WERI-Rb-1 (cell line): Measurements from ENCODE around the gene ERVK3-1.

Experiments used
- DNase-seq: peaks from one replicate; pipeline ENCODE4 v3.0.0-alpha.2; 2020
- H3K27ac ChIP-seq: fragments of 250-450 bp; sonication (Bioruptor Pico); 2 replicates; pipeline ENCODE4 v1.5.1; 2020; ENCODE audit warnings: mild to moderate bottlenecking, moderate library complexity
- H3K27me3 ChIP-seq: fragments of 250-450 bp; sonication (Bioruptor Pico); 2 replicates; pipeline ENCODE4 v1.5.1; 2021; ENCODE audit warnings: mild to moderate bottlenecking, low read depth, moderate library complexity; ENCODE audit not compliant: insufficient read depth, severe bottlenecking
- H3K36me3 ChIP-seq: fragments of 250-450 bp; sonication (Bioruptor Pico); 2 replicates; pipeline ENCODE4 v1.5.1; 2020; ENCODE audit warnings: mild to moderate bottlenecking, moderate library complexity
- H3K4me3 ChIP-seq: 2 replicates; pipeline ENCODE4 v1.5.1; 2011; ENCODE audit warnings: low read depth, mild to moderate bottlenecking, control low read depth, low read length
- H3K9me3 ChIP-seq: fragments of 250-450 bp; sonication (Bioruptor Pico); 2 replicates; pipeline ENCODE4 v1.5.1; 2021; ENCODE audit warnings: mild to moderate bottlenecking, moderate library complexity; ENCODE audit not compliant: severe bottlenecking
- TF ChIP-seq, protein P1 (sequence below): IDR thresholded peaks from 2 replicates; pipeline ENCODE4 v1.5.1; 2011; ENCODE audit warnings: low read depth, mild to moderate bottlenecking, control low read depth, inconsistent platforms, low read length

The ERVK3-1 gene

DNA sequence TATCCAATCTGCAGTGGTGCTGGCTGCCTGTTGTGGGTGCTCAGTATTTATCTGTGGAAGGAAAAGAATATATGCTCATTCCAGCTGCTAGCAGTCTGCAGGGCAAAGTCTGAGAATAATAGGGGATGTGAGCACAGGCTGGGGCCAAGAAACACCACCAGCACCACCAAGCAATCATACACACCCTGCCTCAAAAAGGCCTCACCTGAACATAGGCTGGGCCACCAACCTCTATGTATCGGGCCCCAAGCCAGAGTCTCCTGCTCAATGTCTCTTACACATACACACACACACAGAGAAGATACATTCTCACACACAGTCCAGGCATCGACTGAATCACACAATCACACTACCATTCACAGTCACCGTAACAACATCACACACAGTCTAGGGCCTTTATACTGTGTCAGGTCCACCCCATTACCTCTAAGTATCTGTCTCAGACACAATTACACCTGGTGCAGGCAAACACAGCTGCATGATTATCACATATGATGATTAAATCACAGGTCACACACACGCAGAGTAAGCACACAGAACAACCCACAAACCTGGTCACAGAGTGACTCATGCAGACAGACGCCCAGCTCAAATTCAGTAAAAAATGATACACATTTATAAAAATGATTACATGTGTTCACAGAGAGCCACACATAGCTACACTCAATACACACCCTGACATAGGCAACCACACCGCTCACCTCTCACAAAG, 20.3 kb downstream of the ERVK3-1 start:
- Histone ChIP-seq H3K9me3 (no peaks in the 10 kb centered on the region), H3K27me3 (no peaks in the 10 kb centered on the region), H3K27ac (no peak overlapping the region), H3K4me3 (peak overlapping the region; percentile 96; the same call in 1 of the 2 replicates), H3K36me3 (peaks cover 11% of the 10 kb centered on the region)
- TF ChIP-seq, protein P1, sequence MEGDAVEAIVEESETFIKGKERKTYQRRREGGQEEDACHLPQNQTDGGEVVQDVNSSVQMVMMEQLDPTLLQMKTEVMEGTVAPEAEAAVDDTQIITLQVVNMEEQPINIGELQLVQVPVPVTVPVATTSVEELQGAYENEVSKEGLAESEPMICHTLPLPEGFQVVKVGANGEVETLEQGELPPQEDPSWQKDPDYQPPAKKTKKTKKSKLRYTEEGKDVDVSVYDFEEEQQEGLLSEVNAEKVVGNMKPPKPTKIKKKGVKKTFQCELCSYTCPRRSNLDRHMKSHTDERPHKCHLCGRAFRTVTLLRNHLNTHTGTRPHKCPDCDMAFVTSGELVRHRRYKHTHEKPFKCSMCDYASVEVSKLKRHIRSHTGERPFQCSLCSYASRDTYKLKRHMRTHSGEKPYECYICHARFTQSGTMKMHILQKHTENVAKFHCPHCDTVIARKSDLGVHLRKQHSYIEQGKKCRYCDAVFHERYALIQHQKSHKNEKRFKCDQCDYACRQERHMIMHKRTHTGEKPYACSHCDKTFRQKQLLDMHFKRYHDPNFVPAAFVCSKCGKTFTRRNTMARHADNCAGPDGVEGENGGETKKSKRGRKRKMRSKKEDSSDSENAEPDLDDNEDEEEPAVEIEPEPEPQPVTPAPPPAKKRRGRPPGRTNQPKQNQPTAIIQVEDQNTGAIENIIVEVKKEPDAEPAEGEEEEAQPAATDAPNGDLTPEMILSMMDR: no peak
- DNase-seq: no peak

DNA sequence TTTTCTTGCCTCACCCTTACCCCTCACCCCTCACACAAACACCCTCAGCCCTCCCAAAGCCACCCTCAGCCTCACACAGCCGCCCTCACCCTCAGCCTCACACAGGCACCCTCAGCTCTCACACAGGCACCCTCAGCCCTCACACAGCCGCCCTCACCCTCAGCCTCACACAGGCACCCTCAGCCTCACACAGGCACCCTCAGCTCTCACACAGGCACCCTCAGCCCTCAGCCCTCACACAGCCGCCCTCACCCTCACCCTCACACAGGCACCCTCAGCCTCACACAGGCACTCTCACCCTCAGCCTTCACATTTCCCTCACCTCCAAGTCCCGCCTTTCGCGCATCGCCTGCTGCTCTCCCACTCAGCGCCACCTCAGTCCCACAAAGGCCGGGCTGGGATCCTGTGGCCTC, 21.3 kb downstream of the ERVK3-1 start:
- Histone ChIP-seq H3K9me3 (no peaks in the 10 kb centered on the region), H3K27me3 (no peaks in the 10 kb centered on the region), H3K27ac (peak overlapping the region; percentile 82), H3K36me3 (peaks cover 11% of the 10 kb centered on the region), H3K4me3 (peak overlapping the region; percentile 96)
- TF ChIP-seq, protein P1: no peak
- DNase-seq: no peak

DNA sequence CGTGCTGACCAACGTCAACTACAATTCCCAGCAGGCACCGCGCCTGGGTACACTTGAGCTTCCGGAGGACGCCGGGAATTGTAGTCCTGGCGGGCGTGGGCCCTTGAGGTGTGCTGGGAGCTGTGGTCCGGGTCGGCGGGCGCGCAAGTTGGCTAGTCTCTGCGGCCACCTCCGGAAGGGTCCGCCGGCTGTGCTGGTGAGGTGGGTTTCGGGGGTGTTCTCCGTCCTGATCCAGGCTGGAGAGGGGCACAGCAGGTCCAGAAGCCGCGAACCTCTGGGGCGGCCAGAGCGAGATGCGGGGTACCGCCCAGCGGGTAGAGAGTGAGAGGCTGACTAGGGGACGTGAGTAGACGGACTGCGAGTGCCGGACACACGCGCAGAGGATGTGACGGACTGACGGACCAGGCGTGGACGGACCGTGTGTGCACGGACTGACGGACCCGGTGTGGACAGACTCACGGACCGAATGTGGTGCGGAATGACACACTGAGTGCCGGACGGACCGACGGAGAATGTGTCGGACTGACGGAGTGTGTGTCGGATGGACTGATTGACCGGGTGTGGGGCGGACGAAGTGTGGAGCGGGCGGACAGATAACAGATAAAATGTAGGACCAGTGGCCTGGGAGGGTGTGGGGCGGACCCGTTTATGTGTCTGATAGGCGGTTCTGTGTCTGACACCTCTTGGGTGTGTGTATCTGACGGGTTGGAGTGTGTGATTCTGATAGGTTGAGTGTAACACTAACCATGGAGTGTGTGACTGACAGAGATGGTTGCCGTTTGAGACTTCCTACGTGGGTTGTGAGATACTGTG, 21.9 kb downstream of the ERVK3-1 start, which contains the start of gene ZSCAN22:
TSS of gene ZSCAN22 (plus strand) at position 81 of the 813 bp plus-strand sequence. CDS start 7,809 bp downstream, outside the sequence.
- peak; percentile 97 for DNase-seq
- TF ChIP-seq, protein P1: no peak
- Histone ChIP-seq H3K27ac (peak within 1 kb of the TSS; percentile 82), H3K27me3 (no peaks in the 10 kb centered on the region), H3K36me3 (peaks cover 11% of the 10 kb centered on the region), H3K9me3 (no peaks in the 10 kb centered on the region), H3K4me3 (peak within 1 kb of the TSS; percentile 96)

DNA sequence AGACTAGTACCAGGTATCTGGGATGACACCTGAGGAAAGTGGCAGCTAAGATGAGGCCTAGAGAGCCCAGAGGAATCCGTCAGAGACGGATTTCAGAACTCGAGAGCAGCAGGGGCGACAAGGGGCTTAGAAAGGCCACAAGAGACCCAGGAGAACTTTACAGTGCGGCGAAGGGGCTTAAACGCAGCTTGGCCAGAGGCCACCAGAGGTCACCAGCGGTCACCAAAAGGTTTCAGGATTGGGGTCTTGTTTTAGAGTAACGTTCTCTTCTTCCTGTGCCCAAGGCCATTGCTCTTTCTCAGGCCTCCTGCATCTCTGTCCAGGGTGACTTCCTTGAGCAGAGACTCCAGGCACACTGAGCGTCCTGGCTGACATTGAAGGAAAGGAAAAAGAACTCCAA, 23.8 kb downstream of the ERVK3-1 start:
- Histone ChIP-seq H3K27ac (no peak overlapping the region), H3K4me3 (no peak overlapping the region), H3K27me3 (no peaks in the 10 kb centered on the region), H3K36me3 (peaks cover 11% of the 10 kb centered on the region), H3K9me3 (no peaks in the 10 kb centered on the region)
- TF ChIP-seq, protein P1: peak; percentile 57
- peak; percentile 47 for DNase-seq

DNA sequence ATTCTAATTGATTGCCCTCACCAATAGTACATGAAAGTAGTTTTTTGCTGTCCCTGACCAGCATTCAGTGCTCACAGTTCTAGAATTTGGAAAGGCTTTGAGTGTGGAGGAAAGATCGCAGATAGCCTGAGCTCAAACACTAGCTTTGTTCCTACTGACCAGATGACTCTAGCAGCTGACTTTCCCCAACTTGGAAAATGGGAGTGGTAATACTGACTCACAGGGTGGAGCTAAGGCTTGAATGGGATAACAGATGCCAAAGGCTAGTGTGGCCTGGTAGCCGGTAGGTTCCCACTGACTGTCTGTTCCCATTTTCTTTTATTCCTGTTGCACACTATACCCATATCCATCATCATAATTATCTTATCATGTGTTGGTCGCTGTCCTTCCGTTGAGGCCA, 25.3 kb downstream of the ERVK3-1 start:
- H3K27ac ChIP-seq: no peak overlapping the region
- H3K36me3 ChIP-seq: peaks cover under 1% of the 10 kb centered on the region; the same call in 1 of the 2 replicates
- no peaks in the 10 kb centered on the region for H3K9me3 ChIP-seq
- TF ChIP-seq, protein P1: no peak
- no peak overlapping the region for H3K4me3 ChIP-seq
- no peaks in the 10 kb centered on the region for H3K27me3 ChIP-seq
- DNase-seq: no peak
